GM12892 (cell line): ENCODE results near the gene MATN4.

ENCODE experiments used
- POLR2AphosphoS5 ChIP-seq: IDR thresholded peaks from 2 replicates; pipeline ENCODE4 v1.6.1; 2011; ENCODE audit warnings: low read depth, low read length, control low read depth
- TAF1 ChIP-seq: IDR thresholded peaks from 2 replicates; pipeline ENCODE4 v1.6.1; 2011; ENCODE audit warnings: low read depth, mild to moderate bottlenecking, control low read depth, low read length, borderline replicate concordance

- no peak for TF ChIP-seq POLR2AphosphoS5
- TF ChIP-seq TAF1: no peak
Measured at GRCh38 chr20:45258664-45259063, 49.4 kb downstream of the MATN4 start.
